Natural killer cell (primary cell): ENCODE measurements around the gene MTR. TPM values are rescaled to one million over a fixed set of nuclear protein-coding genes. Genes with fewer than 3 reads are reported as not detected.
"Not testable (repeated sequence)": the region's sequence is repeated elsewhere in the genome, so short reads cannot be mapped to it uniquely, and the experiment has no call there.

ENCODE experiments used
- ATAC-seq, 3 donors: fragments of 150-1000 bp in 2 of 3; fragments of 200-7000 bp in 1 of 3; cut with Tn5 transposase; 1 replicate in 1 of 3; 2 replicates in 2 of 3; pipeline ENCODE4 v1.10.0; 2021; ENCODE audit warnings: mild to moderate bottlenecking in 2 of 3, moderate library complexity in 2 of 3
- DNase-seq, 2 donors: peaks; one replicate each; pipeline versions ENCODE4 v3.0.0 to v3.0.0-alpha.2; 2013 to 2021; ENCODE audit warnings: mixed read lengths in 1 of 2
- H3K27ac ChIP-seq: one replicate; pipeline ENCODE4 v1.5.1; 2013; ENCODE audit warnings: mild to moderate bottlenecking, low read length
- H3K27me3 ChIP-seq: one replicate; pipeline ENCODE4 v1.6.1; 2013; ENCODE audit warnings: low read length; ENCODE audit not compliant: control insufficient read depth, insufficient read depth
- H3K36me3 ChIP-seq: one replicate; pipeline ENCODE4 v1.6.1; 2013; ENCODE audit warnings: low read length; ENCODE audit not compliant: control insufficient read depth, insufficient read depth
- H3K4me1 ChIP-seq: one replicate; pipeline ENCODE4 v1.6.1; 2013; ENCODE audit warnings: low read length; ENCODE audit not compliant: control insufficient read depth, insufficient read depth
- H3K4me3 ChIP-seq: one replicate; pipeline ENCODE4 v1.5.1; 2013; ENCODE audit warnings: low read length
- H3K9me3 ChIP-seq: one replicate; pipeline ENCODE4 v1.6.1; 2013; ENCODE audit warnings: low read length; ENCODE audit not compliant: control insufficient read depth, insufficient read depth
- H3K27ac Mint-ChIP-seq, 2 donors: one replicate each; pipeline ENCODE4 v1.8.0; 2022; ENCODE audit warnings: mild to moderate bottlenecking in 2 of 2, mixed read lengths in 2 of 2, moderate library complexity in 1 of 2
- H3K27me3 Mint-ChIP-seq, 2 donors: one replicate each; pipeline ENCODE4 v1.8.0; 2022; ENCODE audit warnings: low read depth in 2 of 2, mixed read lengths in 2 of 2
- H3K36me3 Mint-ChIP-seq: one replicate; pipeline ENCODE4 v1.8.0; 2022; ENCODE audit warnings: mixed read lengths
- H3K4me1 Mint-ChIP-seq, 2 donors: one replicate each; pipeline ENCODE4 v1.8.0; 2022; ENCODE audit warnings: mixed read lengths in 2 of 2
- H3K4me3 Mint-ChIP-seq: one replicate; pipeline ENCODE4 v1.8.0; 2022; ENCODE audit warnings: mild to moderate bottlenecking, moderate library complexity, mixed read lengths
- H3K9me3 Mint-ChIP-seq, 2 donors: one replicate each; pipeline ENCODE4 v1.8.0; 2022; ENCODE audit warnings: mixed read lengths in 2 of 2
- WGBS: methylation state at CpG from one replicate; pipeline ENCODE4 v1.1.7; 2013; ENCODE audit warnings: missing lambda C conversion rate; ENCODE audit not compliant: insufficient coverage; 5-methylcytosine and 5-hydroxymethylcytosine counted together
- intact Hi-C: fragments of 100-400 bp; cut with micrococcal nuclease; formaldehyde crosslinking; loops from one replicate; pipeline ENCODE4 v1.14.2; 2022
- total RNA-seq, 4 donors: library from RNA; stranded (reverse); fragments of 120-200 nt in 1 of 4; gene quantifications; one replicate each; pipeline versions ENCODE4 v1.2.3 to v1.2.4, GENCODE V29; 2013 to 2022
- TF ChIP-seq, protein P1 (sequence below): fragments of 200-600 bp; IDR thresholded peaks from one replicate; pipeline ENCODE4 v1.8.0; 2022; ENCODE audit warnings: antibody characterized with exemption

MTR gene
- total RNA-seq, 3 donors from 2014 or later (not counting 1 experiment from before 2014, with no cell fraction given): 28.4 to 41.1 (median 38.4) TPM

DNA sequence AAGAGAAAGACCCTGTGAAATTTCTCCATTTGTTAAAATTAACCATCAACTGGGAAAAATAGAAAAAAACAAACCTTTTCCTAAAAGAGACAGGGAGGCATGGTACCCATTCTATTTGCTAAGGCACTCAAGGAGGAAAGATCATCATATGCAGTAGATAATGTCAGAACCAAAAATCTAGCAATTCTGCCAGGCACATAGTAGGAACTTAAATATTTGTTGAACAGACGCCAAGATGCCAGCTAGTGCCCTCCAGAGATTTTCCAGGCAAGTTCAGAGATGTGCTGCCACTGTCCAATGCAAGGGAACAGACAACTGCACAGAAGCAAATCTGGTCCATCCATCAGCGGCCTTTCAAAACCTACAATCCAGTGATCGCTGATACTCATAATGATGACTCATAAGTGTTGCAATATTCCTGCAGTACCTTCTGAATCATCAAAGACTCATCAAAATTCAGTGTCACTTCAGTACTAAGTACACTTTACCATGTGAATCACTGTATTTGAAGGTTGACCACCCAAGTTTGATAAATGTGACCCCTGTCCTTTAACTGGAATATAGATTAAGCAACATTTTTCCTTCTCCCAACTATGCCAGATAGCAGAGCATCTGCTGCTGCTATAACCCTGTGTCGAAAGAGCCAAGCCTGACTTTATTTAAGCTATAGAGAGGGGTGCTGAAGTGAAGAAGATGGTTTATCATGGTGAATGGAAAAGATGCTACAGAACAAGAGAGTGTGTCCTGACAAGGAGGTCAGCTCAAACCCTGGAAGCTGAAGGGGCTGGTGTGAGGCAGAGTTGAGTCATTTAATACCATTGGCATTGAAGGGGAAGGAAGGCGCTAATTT lies 110.0 kb downstream of the MTR start:
- Mint-ChIP-seq H3K4me3 (no peak overlapping the region), H3K27ac (no peak overlapping the region), H3K36me3 (no peaks in the 10 kb centered on the region), H3K9me3 (peaks cover 2 to 9% of the 10 kb centered on the region in 2 donors), H3K27me3 (no peaks in the 10 kb centered on the region), H3K4me1 (peaks cover 0 to 12% of the 10 kb centered on the region in 2 donors)
- intact Hi-C loops: no loop called here
- TF ChIP-seq, protein P1, sequence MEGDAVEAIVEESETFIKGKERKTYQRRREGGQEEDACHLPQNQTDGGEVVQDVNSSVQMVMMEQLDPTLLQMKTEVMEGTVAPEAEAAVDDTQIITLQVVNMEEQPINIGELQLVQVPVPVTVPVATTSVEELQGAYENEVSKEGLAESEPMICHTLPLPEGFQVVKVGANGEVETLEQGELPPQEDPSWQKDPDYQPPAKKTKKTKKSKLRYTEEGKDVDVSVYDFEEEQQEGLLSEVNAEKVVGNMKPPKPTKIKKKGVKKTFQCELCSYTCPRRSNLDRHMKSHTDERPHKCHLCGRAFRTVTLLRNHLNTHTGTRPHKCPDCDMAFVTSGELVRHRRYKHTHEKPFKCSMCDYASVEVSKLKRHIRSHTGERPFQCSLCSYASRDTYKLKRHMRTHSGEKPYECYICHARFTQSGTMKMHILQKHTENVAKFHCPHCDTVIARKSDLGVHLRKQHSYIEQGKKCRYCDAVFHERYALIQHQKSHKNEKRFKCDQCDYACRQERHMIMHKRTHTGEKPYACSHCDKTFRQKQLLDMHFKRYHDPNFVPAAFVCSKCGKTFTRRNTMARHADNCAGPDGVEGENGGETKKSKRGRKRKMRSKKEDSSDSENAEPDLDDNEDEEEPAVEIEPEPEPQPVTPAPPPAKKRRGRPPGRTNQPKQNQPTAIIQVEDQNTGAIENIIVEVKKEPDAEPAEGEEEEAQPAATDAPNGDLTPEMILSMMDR: no peak
- H3K27me3 ChIP-seq: no peaks in the 10 kb centered on the region
- H3K9me3 ChIP-seq: no peaks in the 10 kb centered on the region
- H3K27ac ChIP-seq: no peak overlapping the region
- no peak overlapping the region for H3K4me3 ChIP-seq
- 85% methylated on average over 5 of the region's 5 CpGs for WGBS
- no peaks in the 10 kb centered on the region for H3K4me1 ChIP-seq
- peaks cover 3% of the 10 kb centered on the region for H3K36me3 ChIP-seq
- ATAC-seq (no peak), DNase-seq (no peak)

DNA sequence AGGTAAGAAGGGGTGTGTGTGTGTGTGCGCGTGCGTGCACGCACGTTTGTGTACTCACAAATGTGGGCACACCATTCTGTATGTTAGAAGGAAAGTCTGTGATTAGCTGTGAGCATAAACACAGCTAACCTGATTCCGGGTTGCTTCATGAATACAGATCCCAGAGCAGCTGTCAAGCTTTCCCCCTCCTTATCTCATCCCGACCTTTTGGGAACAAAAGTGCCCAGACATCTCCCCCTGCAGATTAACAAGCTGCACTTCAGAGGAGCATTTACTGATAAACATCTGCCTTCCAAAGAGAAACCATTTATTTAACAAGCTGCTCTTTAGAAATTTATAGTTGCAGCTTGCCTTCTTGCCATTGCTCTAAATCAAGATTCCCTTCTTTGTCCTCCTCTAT lies 112.1 kb downstream of the MTR start:
- no peak overlapping the region for H3K4me3 ChIP-seq
- H3K4me1 Mint-ChIP-seq: peaks cover 0 to 5% of the 10 kb centered on the region in 2 donors
- 78% methylated on average over 7 of the region's 7 CpGs for WGBS
- intact Hi-C loops: no loop called here
- no peaks in the 10 kb centered on the region for H3K36me3 ChIP-seq
- no peak for DNase-seq
- H3K9me3 ChIP-seq: no peaks in the 10 kb centered on the region
- H3K36me3 Mint-ChIP-seq: no peaks in the 10 kb centered on the region
- H3K4me3 Mint-ChIP-seq: no peak overlapping the region
- no peak overlapping the region for H3K27ac Mint-ChIP-seq
- H3K27ac ChIP-seq: no peak overlapping the region
- peaks cover 2% of the 10 kb centered on the region in 2 donors for H3K9me3 Mint-ChIP-seq
- no peaks in the 10 kb centered on the region for H3K27me3 ChIP-seq
- no peak for ATAC-seq
- H3K27me3 Mint-ChIP-seq: no peaks in the 10 kb centered on the region
- H3K4me1 ChIP-seq: no peaks in the 10 kb centered on the region
- TF ChIP-seq, protein P1: no peak

DNA sequence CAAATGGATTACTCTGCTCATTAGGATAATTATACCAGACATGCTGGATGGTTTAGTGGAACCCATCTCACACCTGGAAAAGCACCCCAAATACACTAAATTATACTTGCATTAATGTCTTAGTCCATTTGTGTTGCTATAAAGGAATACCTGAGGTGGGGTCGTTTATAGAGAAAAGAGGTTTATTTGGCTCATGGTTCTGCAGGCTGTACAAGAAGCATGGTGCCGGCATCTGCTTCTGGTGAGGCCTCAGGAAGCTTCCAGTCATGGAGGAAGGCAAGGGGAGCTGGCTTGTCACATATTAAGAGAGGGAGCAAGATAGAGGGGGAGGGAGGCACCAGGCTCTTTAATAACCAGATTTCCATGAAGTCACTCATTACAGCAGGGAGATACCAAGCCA lies 113.6 kb downstream of the MTR start:
- peaks cover 0 to 5% of the 10 kb centered on the region in 2 donors for H3K4me1 Mint-ChIP-seq
- no peaks in the 10 kb centered on the region for H3K36me3 ChIP-seq
- no peak overlapping the region for H3K4me3 ChIP-seq
- H3K9me3 Mint-ChIP-seq: peaks cover 2% of the 10 kb centered on the region in 2 donors
- no peaks in the 10 kb centered on the region for H3K9me3 ChIP-seq
- H3K4me1 ChIP-seq: no peaks in the 10 kb centered on the region
- no peak overlapping the region for H3K27ac ChIP-seq
- WGBS: 91% methylated on average over 2 of the region's 2 CpGs
- no peak for ATAC-seq
- intact Hi-C loops: no loop called here
- H3K27me3 ChIP-seq: no peaks in the 10 kb centered on the region
- no peak overlapping the region for H3K4me3 Mint-ChIP-seq
- no peaks in the 10 kb centered on the region for H3K36me3 Mint-ChIP-seq
- TF ChIP-seq, protein P1: no peak
- DNase-seq: no peak
- H3K27me3 Mint-ChIP-seq: no peaks in the 10 kb centered on the region
- H3K27ac Mint-ChIP-seq: no peak overlapping the region

GRCh38 chr1:236911047-236911446 lies 116.0 kb downstream of the MTR start:
- H3K27ac ChIP-seq, H3K4me3 Mint-ChIP-seq, H3K27me3 Mint-ChIP-seq, ATAC-seq, H3K4me1 Mint-ChIP-seq, intact Hi-C loops, H3K27ac Mint-ChIP-seq, H3K27me3 ChIP-seq, H3K36me3 ChIP-seq, H3K36me3 Mint-ChIP-seq, H3K4me3 ChIP-seq, H3K4me1 ChIP-seq, DNase-seq, H3K9me3 Mint-ChIP-seq, H3K9me3 ChIP-seq: not testable (repeated sequence)
- WGBS: 94% methylated on average over 7 of the region's 7 CpGs
